Measurements from ENCODE around the gene SSBP3. TPM values are rescaled to one million over a fixed set of nuclear protein-coding genes. Genes with fewer than 3 reads are reported as not detected.

SSBP3 gene
- polyA plus RNA-seq, 1 of the 3 experiments (the other 2 are of a cell fraction) = 26.2 TPM

DNA sequence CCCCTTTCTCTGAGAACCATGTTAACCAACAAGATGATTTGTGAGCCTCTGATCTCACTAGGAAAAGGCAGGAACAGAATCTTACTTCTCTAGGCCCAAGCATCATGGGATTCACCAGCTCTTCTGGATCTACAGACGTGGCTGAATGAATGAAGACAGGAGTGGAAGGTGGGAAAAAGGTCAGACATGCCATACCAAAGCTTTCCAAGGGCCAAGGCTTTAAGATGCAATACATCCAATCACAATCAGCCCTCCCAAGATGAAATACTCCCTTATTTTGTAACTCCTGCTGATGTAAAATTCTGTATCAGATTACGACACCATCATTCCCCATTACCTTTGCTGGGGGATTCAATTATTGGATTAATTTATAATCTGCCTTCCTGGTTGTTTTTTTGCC, 80.9 kb downstream of the SSBP3 start:
- H3K27me3 ChIP-seq (ENCODE audit: insufficient read depth) = no peaks in the 10 kb centered on the region
- TF ChIP-seq GATA2 (CRISPR knock-in tag; IDR thresholded peaks at IDR 0.05) = no peak
- TF ChIP-seq FOSL2 (IDR thresholded peaks at IDR 0.05; ENCODE audit: borderline replicate concordance, low read depth) = no peak
- TF ChIP-seq MEF2A (IDR thresholded peaks at IDR 0.05; ENCODE audit: borderline replicate concordance, low read depth) = no peak
- no peak for TF ChIP-seq SMC3 (IDR thresholded peaks at IDR 0.05; ENCODE audit: low read depth, low read length)
- no peak for TF ChIP-seq GABPA (IDR thresholded peaks at IDR 0.05; ENCODE audit: low read depth)
- TF ChIP-seq ELF1 (IDR thresholded peaks at IDR 0.05) = no peak
- TF ChIP-seq, protein P1, sequence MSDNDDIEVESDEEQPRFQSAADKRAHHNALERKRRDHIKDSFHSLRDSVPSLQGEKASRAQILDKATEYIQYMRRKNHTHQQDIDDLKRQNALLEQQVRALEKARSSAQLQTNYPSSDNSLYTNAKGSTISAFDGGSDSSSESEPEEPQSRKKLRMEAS (IDR thresholded peaks at IDR 0.05; ENCODE audit: low read depth) = no peak
- no peak for TF ChIP-seq MXI1 (IDR thresholded peaks at IDR 0.05; ENCODE audit: low read depth, low read length)
- TF ChIP-seq, protein P2, sequence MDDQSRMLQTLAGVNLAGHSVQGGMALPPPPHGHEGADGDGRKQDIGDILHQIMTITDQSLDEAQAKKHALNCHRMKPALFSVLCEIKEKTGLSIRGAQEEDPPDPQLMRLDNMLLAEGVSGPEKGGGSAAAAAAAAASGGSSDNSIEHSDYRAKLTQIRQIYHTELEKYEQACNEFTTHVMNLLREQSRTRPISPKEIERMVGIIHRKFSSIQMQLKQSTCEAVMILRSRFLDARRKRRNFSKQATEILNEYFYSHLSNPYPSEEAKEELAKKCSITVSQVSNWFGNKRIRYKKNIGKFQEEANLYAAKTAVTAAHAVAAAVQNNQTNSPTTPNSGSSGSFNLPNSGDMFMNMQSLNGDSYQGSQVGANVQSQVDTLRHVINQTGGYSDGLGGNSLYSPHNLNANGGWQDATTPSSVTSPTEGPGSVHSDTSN (IDR thresholded peaks at IDR 0.05) = no peak
- TF ChIP-seq EZH2phosphoT487 (IDR thresholded peaks at IDR 0.05; ENCODE audit: borderline replicate concordance, low read depth) = no peak
- no peak for TF ChIP-seq RFX5 (IDR thresholded peaks at IDR 0.05; ENCODE audit: low read length)
- no peak for TF ChIP-seq RXRA (IDR thresholded peaks at IDR 0.05; ENCODE audit: borderline replicate concordance, low read depth)
- TF ChIP-seq REST (IDR thresholded peaks at IDR 0.05; ENCODE audit: low read depth, low read length) = no peak
- TF ChIP-seq RCOR1 (IDR thresholded peaks at IDR 0.05; ENCODE audit: low read length) = no peak
- no peak for TF ChIP-seq CHD2 (IDR thresholded peaks at IDR 0.05; ENCODE audit: low read length, partially characterized antibody)
- TF ChIP-seq, protein P3, sequence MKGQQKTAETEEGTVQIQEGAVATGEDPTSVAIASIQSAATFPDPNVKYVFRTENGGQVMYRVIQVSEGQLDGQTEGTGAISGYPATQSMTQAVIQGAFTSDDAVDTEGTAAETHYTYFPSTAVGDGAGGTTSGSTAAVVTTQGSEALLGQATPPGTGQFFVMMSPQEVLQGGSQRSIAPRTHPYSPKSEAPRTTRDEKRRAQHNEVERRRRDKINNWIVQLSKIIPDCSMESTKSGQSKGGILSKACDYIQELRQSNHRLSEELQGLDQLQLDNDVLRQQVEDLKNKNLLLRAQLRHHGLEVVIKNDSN (IDR thresholded peaks at IDR 0.05; ENCODE audit: borderline replicate concordance, low read depth) = no peak
- TF ChIP-seq NRF1 (IDR thresholded peaks at IDR 0.05; ENCODE audit: low read depth, low read length) = no peak
- peaks cover 6% of the 10 kb centered on the region; the same call in 1 of the 2 replicates for H4K20me1 ChIP-seq (ENCODE audit: insufficient read depth)
- no peak overlapping the region for H3K4me3 ChIP-seq (ENCODE audit: low read depth in 2 of 2, low read length in 1 of 2)
- no peak overlapping the region for H2AFZ ChIP-seq (ENCODE audit: low read depth)
- no peak overlapping the region for H3K4me2 ChIP-seq
- H3K9me2 ChIP-seq = no peaks in the 10 kb centered on the region
- H3K9ac ChIP-seq = no peak overlapping the region
- no peak for DNase-seq
- H3K36me3 ChIP-seq (replicated peaks in 1 of 2; ENCODE audit: control insufficient read depth in 1 of 2, insufficient read depth in 2 of 2, low read length in 1 of 2) = no peaks in the 10 kb centered on the region
- POLR2A ChIA-PET = interaction anchor here (1.5 to 1.6 kb wide), 4 partner anchors 27 to 164 kb away, joined by 4 to 8 read pairs (median 6); partner anchors contain the start of gene SSBP3
- H3K27ac ChIP-seq (ENCODE audit: low read depth in 2 of 2, low read length in 1 of 2) = peak overlapping the region in 1 of 2 experiments; percentile 96; a peak in 2 of 4 replicates
- H3K9me3 ChIP-seq = no peaks in the 10 kb centered on the region
- CTCF ChIA-PET = interaction anchor here (0.8 to 3.3 kb wide), 5 partner anchors 11 to 204 kb away, joined by 3 to 14 read pairs (median 4); no protein-coding TSS in a partner anchor
- H3K79me2 ChIP-seq (ENCODE audit: insufficient read depth) = peaks cover 31% of the 10 kb centered on the region
- peaks cover 33 to 92% of the 10 kb centered on the region in 2 experiments for H3K4me1 ChIP-seq (ENCODE audit: control insufficient read depth in 1 of 2, insufficient read depth in 2 of 2, low read depth in 1 of 2, low read length in 1 of 2)
- 94% methylated on average over 2 of the region's 2 CpGs for WGBS (ENCODE audit: low lambda C conversion rate)
- H3F3A ChIP-seq (replicated peaks; ENCODE audit: insufficient read depth) = no peaks in the 10 kb centered on the region
